Mesodermal cell (in vitro differentiated cells): ENCODE measurements around the gene NHSL2.
"Not testable (repeated sequence)": the region's sequence is repeated elsewhere in the genome, so short reads cannot be mapped to it uniquely, and the experiment has no call there.

ENCODE experiments used
- H3K27ac ChIP-seq: 2 replicates; pipeline ENCODE4 v1.7.0; 2013; ENCODE audit warnings: mild to moderate bottlenecking, low read depth, low read length, moderate library complexity; ENCODE audit not compliant: severe bottlenecking
- H3K36me3 ChIP-seq: 2 replicates; pipeline ENCODE4 v1.7.1; 2013; ENCODE audit warnings: mild to moderate bottlenecking, low read length, moderate library complexity; ENCODE audit not compliant: control insufficient read depth, insufficient read depth
- H3K4me1 ChIP-seq: one replicate; pipeline ENCODE4 v1.7.1; 2013; ENCODE audit warnings: mild to moderate bottlenecking, low read length; ENCODE audit not compliant: insufficient read depth, control insufficient read depth, poor library complexity, severe bottlenecking
- H3K4me3 ChIP-seq: 2 replicates; pipeline ENCODE4 v1.7.0; 2013; ENCODE audit warnings: low read length, control low read depth, mild to moderate bottlenecking; ENCODE audit not compliant: insufficient read depth, poor library complexity, severe bottlenecking; ENCODE audit errors: extremely low read depth
- H3K9me3 ChIP-seq: 2 replicates; pipeline ENCODE4 v1.7.1; 2013; ENCODE audit warnings: mild to moderate bottlenecking, low read length, moderate library complexity; ENCODE audit not compliant: control insufficient read depth
- WGBS, 2 experiments: methylation state at CpG; one replicate each; pipeline ENCODE4 v1.1.5; 2013; ENCODE audit warnings: missing lambda C conversion rate in 2 of 2; ENCODE audit not compliant: insufficient coverage in 2 of 2; 5-methylcytosine and 5-hydroxymethylcytosine counted together

NHSL2 gene

GRCh38 chrX:72176289-72176688 is 265.6 kb downstream of the NHSL2 start:
- H3K4me1 ChIP-seq, H3K36me3 ChIP-seq, H3K4me3 ChIP-seq, H3K27ac ChIP-seq, H3K9me3 ChIP-seq: not testable (repeated sequence)
- no CpG with 5 or more reads among the region's 5 CpGs for WGBS, 2 experiments

GRCh38 chrX:72176981-72177380 is 266.3 kb downstream of the NHSL2 start:
- Histone ChIP-seq H3K36me3 (no peaks in the 10 kb centered on the region), H3K4me1 (no peaks in the 10 kb centered on the region), H3K9me3 (no peaks in the 10 kb centered on the region), H3K27ac (no peak overlapping the region), H3K4me3 (no peak overlapping the region)
- 100% methylated on average over 1 of the region's 2 CpGs; no CpG with 5 or more reads in 1 of the 2 experiments for WGBS, 2 experiments

GRCh38 chrX:72180539-72180938 is 269.9 kb downstream of the NHSL2 start:
- Histone ChIP-seq H3K4me3 (peak overlapping the region; percentile 62), H3K4me1 (no peaks in the 10 kb centered on the region), H3K36me3 (peaks cover 4% of the 10 kb centered on the region), H3K9me3 (no peaks in the 10 kb centered on the region), H3K27ac (no peak overlapping the region)
- WGBS, 2 experiments: no CpG with 5 or more reads among the region's 1 CpG

GRCh38 chrX:72181178-72182125 is 270.8 kb downstream of the NHSL2 start, which contains the start of gene PIN4:
Gene PIN4, plus strand, starts transcription at chrX:72181757. Its CDS starts 29 bp downstream, at chrX:72181786.
- WGBS, 2 experiments: 0% methylated on average over 19 to 22 of the region's 46 CpGs
- Histone ChIP-seq H3K36me3 (peaks cover 8% of the 10 kb centered on the region), H3K9me3 (no peaks in the 10 kb centered on the region), H3K4me1 (no peaks in the 10 kb centered on the region), H3K27ac (peak within 1 kb of the TSS; percentile 97), H3K4me3 (peak within 1 kb of the TSS; percentile 62)

GRCh38 chrX:72182924-72183323 is 272.3 kb downstream of the NHSL2 start:
- Histone ChIP-seq H3K4me1 (no peaks in the 10 kb centered on the region), H3K27ac (no peak overlapping the region), H3K4me3 (peak overlapping the region; percentile 62), H3K9me3 (no peaks in the 10 kb centered on the region), H3K36me3 (peaks cover 16% of the 10 kb centered on the region)
- 96 to 100% methylated on average over 2 of the region's 2 CpGs for WGBS, 2 experiments

GRCh38 chrX:72201836-72202536 is 291.3 kb downstream of the NHSL2 start:
- Histone ChIP-seq H3K4me3 (no peak overlapping the region), H3K4me1 (peaks cover 17% of the 10 kb centered on the region), H3K9me3 (no peaks in the 10 kb centered on the region), H3K36me3 (peaks cover 57% of the 10 kb centered on the region), H3K27ac (peak overlapping the region; percentile 91)
- WGBS, 2 experiments: 79% methylated on average over 3 of the region's 7 CpGs; no CpG with 5 or more reads in 1 of the 2 experiments
